GM21786 (cell line): ENCODE results near the gene CDK14.

Experiments
- ATAC-seq: cut with Tn5 transposase; IDR thresholded peaks from one replicate; pipeline ENCODE4 v1.9.1; 2021; ENCODE audit not compliant: unreplicated experiment

CDK14 gene

DNA sequence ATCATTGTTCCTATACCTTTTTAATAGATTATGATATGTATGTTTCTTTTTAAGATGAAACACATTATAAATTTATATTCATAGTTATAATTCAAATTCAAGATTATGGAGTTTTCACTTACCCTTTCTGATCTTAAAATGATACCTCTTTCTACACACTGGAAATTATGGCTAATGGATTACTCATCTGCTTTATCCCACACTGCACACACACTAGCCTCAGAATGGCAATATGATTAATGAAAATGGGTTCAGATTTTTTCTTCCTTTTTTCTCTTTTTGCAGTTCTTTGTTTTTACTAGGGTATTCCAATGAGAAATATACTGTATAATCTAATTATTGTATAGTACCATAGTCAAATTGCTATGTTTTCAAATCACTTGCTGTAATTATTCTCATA, 585.8 kb downstream of the CDK14 start:
- ATAC-seq = no peak

GRCh38 chr7:91182819-91183764, 587.0 kb downstream of the CDK14 start:
- no peak for ATAC-seq

GRCh38 chr7:91185771-91186170, 589.6 kb downstream of the CDK14 start:
- no peak for ATAC-seq

DNA sequence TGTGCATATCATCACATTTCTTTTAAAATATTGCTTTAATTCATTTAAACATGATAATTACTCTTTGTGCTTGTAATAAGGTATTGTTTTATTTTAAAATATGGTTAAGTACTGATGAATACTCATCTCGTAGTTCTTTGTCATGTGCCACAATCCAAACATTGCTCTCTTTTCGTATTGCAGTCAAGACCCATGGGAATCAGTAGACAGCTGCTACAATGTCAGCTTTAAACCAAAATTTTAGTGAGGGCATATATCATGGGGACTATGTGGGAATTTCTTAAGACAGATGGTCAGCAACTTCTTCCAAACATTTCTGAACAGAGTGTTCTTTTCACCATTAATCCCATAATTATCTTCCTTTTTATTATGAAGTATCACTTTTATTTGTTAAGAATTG, 590.9 kb downstream of the CDK14 start:
- ATAC-seq = no peak

GRCh38 chr7:91191771-91192170, 595.6 kb downstream of the CDK14 start:
- ATAC-seq = no peak

GRCh38 chr7:91193141-91193540, 597.0 kb downstream of the CDK14 start:
- no peak for ATAC-seq

DNA sequence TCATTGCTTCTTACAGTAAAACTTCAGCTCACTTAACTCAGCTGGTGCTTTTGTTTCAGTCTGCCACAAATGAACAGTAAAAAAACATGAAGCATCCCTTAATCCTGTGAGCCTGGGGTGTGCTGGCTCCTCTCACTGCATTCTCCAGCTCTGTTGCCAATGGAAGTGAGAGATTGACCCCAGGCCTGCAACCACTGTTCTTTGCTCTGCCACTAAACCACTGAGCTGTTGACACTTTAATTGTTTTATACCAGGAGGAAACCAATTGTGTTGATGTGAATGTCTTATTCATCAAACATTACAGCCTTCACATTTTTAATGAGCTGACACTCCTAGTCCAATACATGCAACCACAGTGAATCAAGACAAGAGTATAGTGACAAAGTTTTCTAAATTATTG, 598.7 kb downstream of the CDK14 start:
- no peak for ATAC-seq

DNA sequence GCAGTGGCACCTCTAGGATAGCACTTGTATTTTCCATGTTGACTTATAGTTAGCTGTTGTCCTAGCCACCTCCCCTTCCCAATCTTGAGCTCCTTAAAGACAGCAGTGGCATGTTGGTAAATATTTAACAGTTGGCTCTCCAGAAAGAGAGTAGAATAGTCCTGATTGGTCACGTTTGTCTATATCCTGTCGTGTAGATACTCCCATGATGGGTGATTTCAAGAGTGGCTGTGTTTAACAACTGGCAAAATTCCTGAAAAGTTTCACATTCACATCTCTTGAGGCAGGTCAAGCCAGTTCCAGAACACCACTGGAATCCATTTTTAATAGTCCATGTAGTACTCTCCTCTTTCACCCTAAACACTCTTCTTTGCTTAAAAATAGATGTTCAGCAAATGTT, 599.9 kb downstream of the CDK14 start:
- ATAC-seq = no peak

- ATAC-seq = no peak
These were observed 602.2 kb downstream of the CDK14 start for GRCh38 chr7:91198371-91198770.

DNA sequence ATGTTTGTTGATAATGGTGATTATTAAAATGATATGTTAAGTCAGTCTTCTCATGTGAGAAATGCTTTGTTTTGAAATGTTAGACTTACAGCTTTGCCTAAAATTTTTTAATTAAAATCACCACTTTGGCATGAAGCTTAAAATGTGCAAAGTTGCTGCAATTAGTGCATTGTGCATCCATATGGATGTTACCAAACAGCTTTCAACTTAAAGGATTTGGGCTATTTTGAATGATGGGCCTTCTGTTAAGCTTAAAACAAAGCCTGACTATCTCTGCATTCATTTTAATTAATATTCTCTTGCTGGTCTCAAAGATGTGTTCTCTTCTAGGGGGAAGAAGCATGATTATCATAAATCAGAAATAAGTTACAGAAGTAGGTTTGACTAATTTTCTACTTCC, 603.5 kb downstream of the CDK14 start:
- no peak for ATAC-seq

DNA sequence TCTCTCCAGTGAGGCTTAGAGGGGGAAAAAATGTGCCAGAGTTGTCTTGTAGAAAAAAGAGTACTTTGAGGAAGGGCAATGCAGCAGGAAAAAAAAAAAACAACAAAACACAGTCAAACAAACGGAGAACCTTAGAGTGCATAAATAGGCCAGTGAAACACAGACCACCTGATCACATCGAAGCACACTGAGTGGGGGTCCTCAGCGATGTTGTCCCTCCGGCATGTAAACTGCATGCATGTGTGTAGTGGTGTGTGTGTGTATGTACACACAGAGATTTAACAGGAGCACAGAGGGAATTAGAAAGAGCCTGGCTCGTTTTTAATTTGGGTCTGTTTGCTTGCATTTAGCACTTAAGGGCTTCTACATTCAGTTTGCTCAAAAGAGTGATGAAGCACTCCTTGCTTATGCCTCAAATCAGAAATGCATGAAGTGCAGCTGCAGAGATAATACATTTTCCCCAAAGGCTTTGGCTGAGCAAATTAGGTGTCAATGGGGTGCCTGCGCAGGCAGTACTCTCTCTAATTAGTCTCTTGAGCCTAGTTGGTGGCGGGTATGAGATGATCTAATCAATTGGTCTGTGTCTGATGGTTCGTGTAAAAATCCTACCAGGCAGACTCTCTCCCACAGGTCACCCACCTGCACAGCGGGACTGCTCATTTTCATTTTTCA, 605.5 kb downstream of the CDK14 start:
- ATAC-seq = no peak

- no peak for ATAC-seq
These were observed 610.3 kb downstream of the CDK14 start for GRCh38 chr7:91206361-91206960.

- no peak for ATAC-seq
These were observed 616.5 kb downstream of the CDK14 start for GRCh38 chr7:91212582-91212981.

DNA sequence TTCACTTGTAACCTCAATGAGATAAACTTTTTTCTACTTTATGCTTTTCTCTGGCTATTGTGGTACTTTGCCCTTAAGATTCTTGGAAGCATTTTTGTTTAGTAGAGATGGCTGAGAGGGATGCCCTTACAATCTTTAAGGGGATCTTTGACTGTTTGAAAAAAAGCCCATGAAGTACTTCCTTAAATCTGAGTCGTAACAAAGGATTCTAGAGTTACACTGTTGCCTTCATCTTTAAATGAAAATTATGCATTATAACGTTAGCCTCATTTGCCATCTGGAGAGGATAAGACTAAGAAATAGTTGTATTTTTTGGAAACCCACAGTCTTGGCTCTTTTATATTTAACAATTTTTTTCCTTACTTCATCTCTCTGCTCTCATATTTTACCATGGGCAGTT, 630.3 kb downstream of the CDK14 start:
- ATAC-seq = no peak

GRCh38 chr7:91228327-91228726, 632.2 kb downstream of the CDK14 start:
- no peak for ATAC-seq

GRCh38 chr7:91228927-91229558, 632.9 kb downstream of the CDK14 start:
- no peak for ATAC-seq

- ATAC-seq = no peak
These were observed 634.0 kb downstream of the CDK14 start for GRCh38 chr7:91230100-91230499.

DNA sequence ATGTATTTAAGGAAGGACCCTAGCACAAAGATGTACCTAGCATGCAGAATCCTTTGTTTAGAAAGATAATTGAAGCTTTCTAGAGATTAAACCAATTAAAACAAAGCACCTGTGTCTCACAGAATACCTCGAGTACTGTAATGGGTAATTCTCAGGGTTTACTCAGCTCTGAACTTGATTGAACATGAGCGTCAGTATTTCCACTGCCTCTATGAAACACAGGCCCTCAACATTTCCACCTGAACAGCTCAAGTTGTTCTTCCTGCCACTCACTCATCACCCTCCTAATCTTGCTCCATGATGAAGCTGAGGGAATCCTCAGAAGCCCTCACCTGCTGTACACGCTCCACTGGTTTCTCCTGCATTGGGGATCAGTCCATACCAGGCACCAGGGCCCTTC, 634.4 kb downstream of the CDK14 start:
- no peak for ATAC-seq

- ATAC-seq = no peak
These were observed 637.1 kb downstream of the CDK14 start for GRCh38 chr7:91233212-91233611.

DNA sequence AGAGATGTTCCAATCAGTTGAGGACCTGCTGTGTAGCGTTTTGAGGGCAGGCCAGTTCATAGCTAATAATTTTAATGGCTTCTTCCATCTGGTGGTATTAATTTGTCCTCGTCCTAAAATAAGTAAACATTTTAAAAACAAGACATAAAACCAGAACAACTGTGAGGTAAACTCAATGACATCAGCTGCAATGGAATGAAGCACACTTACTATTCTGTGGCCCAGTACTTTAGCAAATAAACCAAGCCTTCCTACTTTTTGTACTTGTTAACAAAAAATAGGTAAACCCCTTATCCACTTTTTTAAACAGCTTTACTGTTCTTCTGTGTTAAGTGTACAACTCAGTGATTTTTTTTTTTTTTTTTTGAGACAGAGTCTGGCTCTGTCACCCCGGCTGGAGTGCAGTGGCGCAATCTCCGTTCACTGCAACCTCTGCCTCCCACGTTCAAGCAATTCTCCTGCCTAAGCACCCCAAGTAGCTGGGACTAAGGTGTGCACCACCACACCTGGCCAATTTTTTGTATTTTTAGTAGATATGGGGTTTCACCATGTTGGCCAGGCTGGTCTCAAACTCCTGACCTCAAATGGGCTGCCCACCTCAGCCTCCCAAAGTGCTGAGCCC, 639.2 kb downstream of the CDK14 start:
- no peak for ATAC-seq

GRCh38 chr7:91239171-91239604, 643.1 kb downstream of the CDK14 start:
- no peak for ATAC-seq
